Smooth muscle cell (in vitro differentiated cells): ENCODE results near the gene SEC24A. TPM values are rescaled to one million over a fixed set of nuclear protein-coding genes. Genes with fewer than 3 reads are reported as not detected.
"Not testable (repeated sequence)": the region's sequence is repeated elsewhere in the genome, so short reads cannot be mapped to it uniquely, and the experiment has no call there.

Source experiments
- DNase-seq: peaks from one replicate; lab custom pipeline; 2025; ENCODE audit not compliant: unreplicated experiment; lab: John Stamatoyannopoulos, UW
- H2AFZ ChIP-seq: fragments of 200-600 bp; sonication (generic); 2 replicates; pipeline ENCODE4 v1.6.0; 2016; ENCODE audit warnings: antibody characterized with exemption, low read depth, mild to moderate bottlenecking
- H3F3A ChIP-seq: fragments of 200-600 bp; sonication (generic); 2 replicates; pipeline ENCODE4 v1.6.0; 2017; ENCODE audit warnings: antibody characterized with exemption, low read depth
- H3K27ac ChIP-seq: fragments of 200-600 bp; sonication (generic); 2 replicates; pipeline ENCODE4 v1.5.1; 2016; ENCODE audit warnings: low read depth, mild to moderate bottlenecking
- H3K27me3 ChIP-seq: fragments of 200-600 bp; sonication (generic); 2 replicates; pipeline ENCODE4 v1.6.1; 2016; ENCODE audit warnings: low read depth, mild to moderate bottlenecking
- H3K36me3 ChIP-seq: fragments of 200-600 bp; sonication (generic); 2 replicates; pipeline ENCODE4 v1.5.1; 2016; ENCODE audit warnings: low read depth
- H3K4me1 ChIP-seq: fragments of 200-600 bp; sonication (generic); 2 replicates; pipeline ENCODE4 v1.5.1; 2016; ENCODE audit warnings: low read depth
- H3K4me2 ChIP-seq: fragments of 200-600 bp; sonication (generic); 2 replicates; pipeline ENCODE4 v1.6.0; 2016; ENCODE audit warnings: mild to moderate bottlenecking
- H3K4me3 ChIP-seq: fragments of 200-600 bp; sonication (generic); 2 replicates; pipeline ENCODE4 v1.5.1; 2016; ENCODE audit warnings: mild to moderate bottlenecking
- H3K79me2 ChIP-seq: fragments of 200-600 bp; sonication (generic); 2 replicates; pipeline ENCODE4 v1.6.0; 2016; ENCODE audit warnings: low read depth, mild to moderate bottlenecking
- H3K9ac ChIP-seq: fragments of 200-600 bp; sonication (generic); 2 replicates; pipeline ENCODE4 v1.6.0; 2016; ENCODE audit warnings: low read depth
- H3K9me3 ChIP-seq: fragments of 200-600 bp; sonication (generic); replicated peaks from 2 replicates; pipeline ENCODE4 v1.5.1; 2016; ENCODE audit warnings: low read depth
- H4K20me1 ChIP-seq: fragments of 200-600 bp; sonication (generic); 2 replicates; pipeline ENCODE4 v1.6.0; 2016; ENCODE audit warnings: low read depth
- WGBS: methylation state at CpG from one replicate; pipeline ENCODE4 v1.1.7; 2016; ENCODE audit warnings: low lambda C conversion rate; 5-methylcytosine and 5-hydroxymethylcytosine counted together
- polyA plus RNA-seq: library from polyadenylated mRNA; unstranded; fragments of >200 nt; fragmentation: Nextera tagmentation; extraction: Ambion mirVana; gene quantifications from 2 replicates; pipeline ENCODE4 v1.2.1, GENCODE V29; 2016
- total RNA-seq: library from RNA; depleted of rRNA; stranded (reverse); fragments of >200 nt; gene quantifications from 2 replicates; pipeline ENCODE4 v1.2.3, GENCODE V29; 2014
- TF ChIP-seq, protein P1 (sequence below): fragments of 200-600 bp; sonication (generic); IDR thresholded peaks from 2 replicates; pipeline ENCODE4 v1.5.1; 2017; ENCODE audit warnings: borderline replicate concordance, mild to moderate bottlenecking, antibody characterized with exemption; ENCODE audit not compliant: insufficient read depth, poor library complexity, severe bottlenecking

SEC24A gene
- total and polyA plus RNA-seq, 2 experiments from 2014 or later, result 27.0 to 76.9 TPM

DNA sequence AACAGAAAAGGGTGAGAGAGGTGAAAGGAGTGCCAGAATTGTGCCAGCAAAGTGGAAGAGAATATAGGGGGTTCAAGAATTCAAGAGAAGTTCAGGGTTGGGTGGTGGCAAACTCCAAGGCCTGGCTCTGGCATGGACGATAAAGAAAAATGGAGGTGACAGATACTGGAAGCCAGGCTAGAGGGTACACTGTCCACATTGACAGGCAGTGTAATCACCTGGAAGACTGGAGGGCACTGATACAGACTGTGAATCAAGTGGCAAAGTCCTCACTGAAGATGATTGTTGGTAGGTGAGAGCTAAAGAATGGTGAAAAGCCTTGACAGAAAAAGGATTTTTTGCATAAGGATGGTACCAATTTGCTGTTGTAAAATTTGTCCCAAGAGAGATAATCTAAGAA lies 23.0 kb upstream of the SEC24A start:
- Histone ChIP-seq H3K27ac (no peak overlapping the region), H3K4me1 (no peaks in the 10 kb centered on the region), H3K79me2 (peaks cover 66% of the 10 kb centered on the region), H3K4me3 (no peak overlapping the region), H3K4me2 (no peak overlapping the region), H3F3A (no peaks in the 10 kb centered on the region), H2AFZ (no peak overlapping the region), H3K9ac (no peak overlapping the region), H3K27me3 (no peaks in the 10 kb centered on the region), H3K9me3 (no peaks in the 10 kb centered on the region), H3K36me3 (peaks cover 6% of the 10 kb centered on the region), H4K20me1 (peaks cover 31% of the 10 kb centered on the region)
- DNase-seq, result no peak
- TF ChIP-seq, protein P1, sequence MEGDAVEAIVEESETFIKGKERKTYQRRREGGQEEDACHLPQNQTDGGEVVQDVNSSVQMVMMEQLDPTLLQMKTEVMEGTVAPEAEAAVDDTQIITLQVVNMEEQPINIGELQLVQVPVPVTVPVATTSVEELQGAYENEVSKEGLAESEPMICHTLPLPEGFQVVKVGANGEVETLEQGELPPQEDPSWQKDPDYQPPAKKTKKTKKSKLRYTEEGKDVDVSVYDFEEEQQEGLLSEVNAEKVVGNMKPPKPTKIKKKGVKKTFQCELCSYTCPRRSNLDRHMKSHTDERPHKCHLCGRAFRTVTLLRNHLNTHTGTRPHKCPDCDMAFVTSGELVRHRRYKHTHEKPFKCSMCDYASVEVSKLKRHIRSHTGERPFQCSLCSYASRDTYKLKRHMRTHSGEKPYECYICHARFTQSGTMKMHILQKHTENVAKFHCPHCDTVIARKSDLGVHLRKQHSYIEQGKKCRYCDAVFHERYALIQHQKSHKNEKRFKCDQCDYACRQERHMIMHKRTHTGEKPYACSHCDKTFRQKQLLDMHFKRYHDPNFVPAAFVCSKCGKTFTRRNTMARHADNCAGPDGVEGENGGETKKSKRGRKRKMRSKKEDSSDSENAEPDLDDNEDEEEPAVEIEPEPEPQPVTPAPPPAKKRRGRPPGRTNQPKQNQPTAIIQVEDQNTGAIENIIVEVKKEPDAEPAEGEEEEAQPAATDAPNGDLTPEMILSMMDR, result no peak
- WGBS, result 90% methylated on average over 1 of the region's 1 CpG

DNA sequence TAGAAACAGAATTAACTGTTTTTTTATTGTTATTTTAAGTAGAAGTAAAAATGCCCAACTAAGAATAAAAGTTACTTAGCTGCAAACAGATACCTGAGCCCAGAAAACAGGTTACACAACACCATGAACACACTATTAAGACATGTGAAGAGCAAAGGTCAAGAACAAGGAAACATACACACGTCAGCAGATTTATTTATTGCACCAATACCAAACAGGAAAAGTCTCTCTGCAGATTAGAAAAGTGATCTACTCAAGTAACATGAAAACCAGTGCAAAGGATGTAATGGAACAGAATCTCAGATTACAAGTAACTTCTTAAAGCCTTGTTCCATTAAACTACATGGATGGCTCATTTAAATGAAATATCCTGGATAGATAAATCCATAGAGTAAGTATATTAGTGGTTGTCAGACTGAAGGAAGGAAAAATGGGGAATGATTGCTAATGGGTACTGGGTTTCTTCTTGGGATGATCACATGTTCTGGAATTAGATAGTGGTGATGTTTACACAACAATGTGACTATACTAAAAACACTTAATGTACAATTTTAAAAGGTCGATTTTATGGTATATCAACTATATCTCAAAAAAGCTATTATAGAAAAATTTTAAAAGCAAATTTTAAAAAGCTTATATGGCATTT lies 22.1 kb upstream of the SEC24A start:
- 82% methylated on average over 2 of the region's 2 CpGs for WGBS
- peaks cover 76% of the 10 kb centered on the region for H3K79me2 ChIP-seq
- TF ChIP-seq, protein P1, result no peak

DNA sequence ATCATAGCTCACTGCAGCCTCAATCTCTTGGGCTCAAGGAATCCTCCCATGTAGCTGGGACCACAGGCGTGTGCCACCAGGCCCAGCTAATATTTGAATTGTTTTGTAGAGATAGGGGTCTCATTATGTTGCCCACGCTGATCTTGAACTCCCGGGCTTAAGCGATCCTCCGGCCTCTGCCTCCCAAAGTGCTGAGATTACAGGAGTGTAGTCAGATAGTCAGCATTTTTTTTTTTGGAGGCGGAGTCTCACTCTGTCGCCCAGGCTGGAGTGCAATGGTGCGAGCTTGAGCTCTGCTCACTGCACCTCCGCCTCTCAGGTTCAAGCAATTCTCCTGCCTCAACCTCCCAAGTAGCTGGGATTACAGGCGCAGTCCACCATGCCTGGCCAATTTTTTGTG lies 14.4 kb upstream of the SEC24A start:
- H2AFZ ChIP-seq, result no peak overlapping the region
- no peaks in the 10 kb centered on the region for H3K27me3 ChIP-seq
- WGBS, result 95% methylated on average over 10 of the region's 10 CpGs
- H3K9me3 ChIP-seq, result no peaks in the 10 kb centered on the region
- H3K4me2 ChIP-seq, result no peak overlapping the region
- H3K79me2 ChIP-seq, result peaks cover 34% of the 10 kb centered on the region
- no peaks in the 10 kb centered on the region for H3K36me3 ChIP-seq
- H3K9ac ChIP-seq, result no peak overlapping the region
- H3K4me1 ChIP-seq, result no peaks in the 10 kb centered on the region
- no peak overlapping the region for H3K4me3 ChIP-seq
- H3F3A ChIP-seq, result no peaks in the 10 kb centered on the region
- H4K20me1 ChIP-seq, result no peaks in the 10 kb centered on the region
- DNase-seq, result no peak
- no peak overlapping the region for H3K27ac ChIP-seq
- TF ChIP-seq, protein P1, result no peak

More for the DNA sequence above, 22.1 kb upstream of the SEC24A start:
- no peak for DNase-seq
- no peaks in the 10 kb centered on the region for H3K36me3 ChIP-seq
- no peak overlapping the region for H3K4me2 ChIP-seq
- H3K4me3 ChIP-seq, result no peak overlapping the region
- H3K27me3 ChIP-seq, result no peaks in the 10 kb centered on the region
- H4K20me1 ChIP-seq, result peaks cover 31% of the 10 kb centered on the region
- no peak overlapping the region for H3K9ac ChIP-seq
- no peak overlapping the region for H3K27ac ChIP-seq
- no peaks in the 10 kb centered on the region for H3K4me1 ChIP-seq
- no peaks in the 10 kb centered on the region for H3F3A ChIP-seq
- H3K9me3 ChIP-seq, result no peaks in the 10 kb centered on the region
- H2AFZ ChIP-seq, result no peak overlapping the region

DNA sequence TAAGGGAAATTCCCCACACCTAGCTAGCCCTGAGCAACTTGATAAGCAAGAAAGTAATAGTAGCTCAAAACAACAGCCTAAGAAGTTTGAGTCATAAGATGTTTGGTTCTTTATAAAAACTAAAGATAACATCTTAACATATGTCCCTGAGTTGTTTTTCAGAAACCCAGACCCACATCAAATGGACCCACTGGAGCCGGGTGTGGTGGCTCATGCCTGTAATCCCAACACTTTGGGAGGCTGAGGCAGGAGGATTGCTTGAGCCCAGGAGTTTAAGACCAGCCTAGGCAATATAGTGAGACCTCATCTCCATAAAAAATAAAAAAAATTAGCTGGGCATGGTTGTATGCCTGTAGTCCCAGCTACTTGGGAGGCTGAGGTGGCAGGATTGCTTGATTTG lies 13.2 kb upstream of the SEC24A start:
- H3K9ac ChIP-seq, H4K20me1 ChIP-seq, H3F3A ChIP-seq, H3K27ac ChIP-seq, H3K27me3 ChIP-seq, DNase-seq, H3K36me3 ChIP-seq, H3K4me2 ChIP-seq, H2AFZ ChIP-seq, H3K9me3 ChIP-seq, H3K4me1 ChIP-seq, H3K4me3 ChIP-seq: not testable (repeated sequence)
- peaks cover 23% of the 10 kb centered on the region for H3K79me2 ChIP-seq
- WGBS, result 78% methylated on average over 1 of the region's 1 CpG
